ENCODE results near the gene FGA.

- TF ChIP-seq EZH2 (IDR thresholded peaks at IDR 0.05; ENCODE audit: low read length): no peak
- TF ChIP-seq CTCF (optimal IDR thresholded peaks at IDR 0.05 in 1 of 3, IDR thresholded peaks at IDR 0.05 in 1 of 3, conservative IDR thresholded peaks at IDR 0.05 in 1 of 3; ENCODE audit: extremely low read depth in 1 of 3, insufficient read depth in 2 of 3, low read length in 3 of 3): no peak
Observed at GRCh38 chr4:154560824-154561231, 29.7 kb downstream of the FGA start.

All from keratinocyte (primary cell).